Mesenteric fat pad (tissue), 1 donor: Measurements from ENCODE around the gene ZNF385B. TPM values are rescaled to one million over a fixed set of nuclear protein-coding genes. Genes with fewer than 3 reads are reported as not detected.

Experiments
- DNase-seq: peaks from one replicate; pipeline ENCODE4 v3.0.0-alpha.2; 2020; ENCODE audit warnings: low spot score
- total RNA-seq: library from RNA; stranded (reverse); fragmentation: NEBNext Ultra II Directional; extraction: Animal tissue kit (Norgen Biotek cat#: 25700); gene quantifications from one replicate; pipeline ENCODE4 v1.2.1, GENCODE V29; 2021
- donor health status: DM: yes; HTN: yes; CAD: no.

Gene ZNF385B
- total RNA-seq, 1 donor from 2014 or later, result 0.39 TPM

- DNase-seq, result no peak
Observed at GRCh38 chr2:179447421-179447820, 414.0 kb downstream of the ZNF385B start.

DNA sequence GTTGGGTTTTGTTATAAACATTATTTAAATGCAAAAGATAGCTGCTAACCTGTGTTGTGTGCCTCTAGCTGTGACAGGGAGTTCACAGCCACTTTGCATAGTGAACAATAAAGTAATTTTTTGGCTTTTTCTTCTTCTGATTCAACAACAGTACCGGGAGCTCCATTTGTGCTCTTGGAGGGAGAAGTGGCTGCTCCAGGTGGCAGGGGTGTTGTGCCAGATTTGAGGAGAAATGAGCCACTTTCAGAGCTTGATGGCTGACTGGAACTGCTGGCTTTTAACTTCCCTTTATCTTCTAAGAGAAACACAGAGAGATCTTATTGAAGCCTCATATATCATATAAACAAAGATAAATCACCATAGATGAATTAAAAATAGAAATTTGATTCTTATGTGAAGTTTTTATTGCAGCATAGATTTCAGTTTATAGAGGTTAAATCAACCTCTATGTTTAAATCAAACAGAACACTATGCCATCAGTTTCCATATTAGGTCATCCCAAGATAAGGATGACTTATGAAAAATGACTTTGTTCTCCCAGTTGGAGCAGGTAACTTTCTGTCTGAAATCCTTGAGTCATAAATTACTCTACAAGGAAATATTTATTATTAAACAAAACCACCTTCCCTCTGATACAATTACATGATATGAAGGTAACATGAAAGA lies 414.8 kb downstream of the ZNF385B start:
- DNase-seq, result no peak

- no peak for DNase-seq
Observed at GRCh38 chr2:179444056-179444455, 417.4 kb downstream of the ZNF385B start.

DNA sequence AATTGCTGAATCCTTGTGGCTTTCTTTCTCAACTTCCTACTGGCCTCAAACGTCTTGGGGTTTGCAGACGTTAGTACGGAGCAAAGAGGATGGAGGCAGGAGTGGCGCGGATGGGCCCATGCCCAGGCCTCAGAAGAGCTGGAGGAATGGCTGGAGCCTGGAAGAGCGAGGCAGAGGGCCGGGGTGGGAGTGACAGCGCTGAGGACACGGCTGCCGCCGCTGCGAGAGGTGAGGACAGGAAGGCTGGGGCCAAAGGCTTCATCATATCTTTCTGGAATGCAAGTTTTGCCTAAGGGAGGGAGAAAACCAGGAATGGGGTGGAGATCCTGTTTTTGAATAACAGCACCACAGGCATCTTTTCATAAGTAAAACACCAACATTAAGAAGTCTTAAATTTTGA lies 418.2 kb downstream of the ZNF385B start:
- no peak for DNase-seq

- DNase-seq, result no peak
Observed at GRCh38 chr2:179442206-179442605, 419.2 kb downstream of the ZNF385B start.

DNA sequence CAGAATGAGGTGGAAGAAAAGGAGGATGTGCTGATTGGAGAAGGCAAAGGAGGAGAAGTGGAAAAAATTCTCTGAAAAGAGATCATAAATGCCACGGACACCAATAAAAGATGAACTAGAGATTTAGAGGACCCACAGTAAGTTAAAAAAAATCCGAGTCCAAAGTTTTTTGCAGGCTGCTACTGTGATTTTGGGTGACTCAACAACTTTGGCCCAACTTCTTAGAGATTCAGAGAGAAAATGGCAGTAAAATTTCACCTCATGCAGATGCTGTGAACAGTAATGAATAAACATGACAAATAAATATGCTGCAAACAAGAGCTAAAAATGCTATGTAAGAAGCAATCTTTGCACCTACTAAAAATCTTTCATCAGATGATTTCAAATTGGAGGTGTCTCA lies 419.9 kb downstream of the ZNF385B start:
- DNase-seq, result no peak

GRCh38 chr2:179440642-179441251 lies 420.7 kb downstream of the ZNF385B start:
- DNase-seq, result no peak

GRCh38 chr2:179438654-179439053 lies 422.8 kb downstream of the ZNF385B start:
- no peak for DNase-seq

GRCh38 chr2:179437430-179437829 lies 424.0 kb downstream of the ZNF385B start:
- no peak for DNase-seq

- no peak for DNase-seq
Observed at GRCh38 chr2:179435566-179435965, 425.8 kb downstream of the ZNF385B start.

DNA sequence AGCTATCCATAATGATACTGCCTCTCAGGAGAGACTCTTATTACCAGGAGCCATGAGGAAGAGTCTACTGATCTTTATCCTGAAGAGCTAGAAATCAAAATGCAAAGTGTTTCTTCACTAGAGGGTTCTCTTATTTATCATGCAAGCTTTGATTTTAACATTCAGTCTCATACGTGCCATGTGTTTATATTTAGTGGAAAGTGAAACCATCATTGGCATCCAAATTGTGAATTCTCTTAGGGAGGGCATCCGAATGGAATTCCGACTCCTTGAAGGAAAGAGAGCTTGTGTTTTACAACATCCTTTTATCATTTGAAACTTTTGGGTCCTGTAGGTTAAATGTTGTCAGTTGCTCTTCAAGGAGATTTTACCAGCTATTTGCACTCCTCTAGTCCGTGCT lies 426.4 kb downstream of the ZNF385B start:
- DNase-seq, result no peak

- DNase-seq, result no peak
Observed at GRCh38 chr2:179434357-179434756, 427.1 kb downstream of the ZNF385B start.

- DNase-seq, result no peak
Observed at GRCh38 chr2:179432751-179433150, 428.7 kb downstream of the ZNF385B start.

- DNase-seq, result no peak
Observed at GRCh38 chr2:179429597-179429996, 431.8 kb downstream of the ZNF385B start.

- DNase-seq, result no peak
Observed at GRCh38 chr2:179429060-179429471, 432.3 kb downstream of the ZNF385B start.

- DNase-seq, result no peak
Observed at GRCh38 chr2:179428649-179429048, 432.8 kb downstream of the ZNF385B start.

DNA sequence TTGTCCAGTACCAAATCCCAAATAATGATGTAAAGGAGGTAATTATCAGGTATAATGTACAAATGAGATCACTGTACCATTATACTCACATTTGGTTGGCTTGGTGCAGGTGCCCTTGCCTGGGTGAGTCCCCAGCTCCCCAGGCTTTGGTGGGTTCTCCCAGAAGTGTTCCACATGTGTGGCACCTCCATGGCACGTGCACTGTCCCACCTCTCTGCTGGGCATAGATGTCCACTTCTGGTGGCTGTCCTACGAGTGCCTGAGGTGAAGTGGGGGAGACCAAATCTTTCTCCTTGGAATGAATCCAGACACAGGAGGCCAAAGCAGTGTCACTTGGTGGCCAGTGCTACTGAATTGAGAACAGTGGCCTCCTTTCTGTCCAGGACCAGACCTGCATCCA lies 434.3 kb downstream of the ZNF385B start:
- DNase-seq, result no peak

DNA sequence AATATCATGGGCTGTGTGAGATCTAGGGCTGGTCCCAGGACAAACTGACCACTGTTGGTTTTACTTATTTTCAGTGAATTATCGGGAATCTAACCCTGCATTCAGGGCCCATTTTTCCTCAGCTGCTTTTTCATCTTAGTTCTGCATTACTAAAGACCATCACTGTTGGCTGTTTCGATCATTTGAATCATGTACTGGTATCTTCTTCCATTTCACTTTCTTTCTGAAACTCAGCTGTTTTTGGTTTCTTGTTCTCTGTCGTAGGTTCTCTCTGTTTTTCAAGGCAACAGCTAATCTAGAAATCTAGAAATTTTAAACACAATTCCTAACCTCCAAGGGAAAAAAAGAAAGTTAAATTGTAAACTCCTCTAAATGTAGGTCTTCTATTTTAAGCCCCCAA lies 436.8 kb downstream of the ZNF385B start:
- no peak for DNase-seq

- no peak for DNase-seq
Observed at GRCh38 chr2:179422037-179422643, 439.3 kb downstream of the ZNF385B start.

GRCh38 chr2:179417436-179417949 lies 443.9 kb downstream of the ZNF385B start:
- no peak for DNase-seq

DNA sequence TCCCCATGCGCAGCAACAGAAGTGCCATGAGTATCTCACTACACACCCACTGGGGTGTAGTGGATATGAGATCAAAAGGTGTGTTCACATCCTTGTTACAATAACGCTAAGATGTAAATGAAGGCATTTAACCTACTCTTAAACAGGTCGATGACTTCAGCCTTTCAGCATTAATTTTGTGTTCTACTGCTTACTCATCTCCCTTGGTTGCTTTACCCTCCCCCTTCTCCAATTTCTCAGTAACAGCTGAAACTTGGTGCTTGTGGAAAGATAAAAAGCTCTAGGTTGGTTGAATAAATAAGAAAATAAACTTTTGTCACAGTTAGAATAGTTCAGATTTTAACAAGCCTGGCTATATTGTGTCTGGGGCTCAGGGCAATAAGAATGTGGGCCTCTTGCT lies 449.3 kb downstream of the ZNF385B start:
- DNase-seq, result no peak

GRCh38 chr2:179410552-179411356 lies 450.7 kb downstream of the ZNF385B start:
- no peak for DNase-seq
